ENCODE results near the gene P2RX1.
"Not testable (repeated sequence)": the region's sequence is repeated elsewhere in the genome, so short reads cannot be mapped to it uniquely, and the experiment has no call there.

P2RX1 gene

GRCh38 chr17:3951420-3951819, 35.2 kb upstream of the P2RX1 start:
- no peak for DNase-seq (ENCODE audit: low spot score)

- no peak for DNase-seq (ENCODE audit: low spot score)
Observed at GRCh38 chr17:3951003-3951402, 34.7 kb upstream of the P2RX1 start.

DNA sequence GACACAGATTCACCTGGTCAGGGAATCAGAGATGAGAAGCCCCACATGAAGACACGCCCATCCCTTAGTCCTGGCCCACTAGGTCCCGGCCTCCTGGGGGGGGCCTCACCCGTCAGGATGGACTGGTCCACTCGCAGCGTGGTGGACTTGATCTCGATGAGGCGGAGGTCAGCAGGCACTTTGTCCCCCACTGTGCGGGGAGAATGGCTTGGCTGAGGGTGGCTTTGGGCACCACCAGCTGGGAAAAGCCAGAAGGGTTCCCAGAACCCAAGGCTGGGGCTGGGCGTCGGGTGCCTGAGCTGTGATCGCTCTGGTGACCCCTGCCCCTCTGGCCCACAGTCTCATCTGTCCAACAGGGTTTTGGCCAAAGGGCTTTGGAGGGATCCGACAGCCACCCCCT, 34.3 kb upstream of the P2RX1 start:
- no peak for DNase-seq (ENCODE audit: low spot score)

GRCh38 chr17:3949418-3949817, 33.2 kb upstream of the P2RX1 start:
- no peak for DNase-seq (ENCODE audit: low spot score)

- DNase-seq (ENCODE audit: low spot score), result not testable (repeated sequence)
Observed at GRCh38 chr17:3948551-3948950, 32.3 kb upstream of the P2RX1 start.

- no peak for DNase-seq (ENCODE audit: low spot score)
Observed at GRCh38 chr17:3947318-3947810, 31.1 kb upstream of the P2RX1 start.

- DNase-seq (ENCODE audit: low spot score), result no peak
Observed at GRCh38 chr17:3946711-3947235, 30.5 kb upstream of the P2RX1 start.

- DNase-seq (ENCODE audit: low spot score), result peak; percentile 97
Observed at GRCh38 chr17:3944485-3945388, 28.5 kb upstream of the P2RX1 start.

- no peak for DNase-seq (ENCODE audit: low spot score)
Observed at GRCh38 chr17:3943240-3943891, 27.1 kb upstream of the P2RX1 start.

DNA sequence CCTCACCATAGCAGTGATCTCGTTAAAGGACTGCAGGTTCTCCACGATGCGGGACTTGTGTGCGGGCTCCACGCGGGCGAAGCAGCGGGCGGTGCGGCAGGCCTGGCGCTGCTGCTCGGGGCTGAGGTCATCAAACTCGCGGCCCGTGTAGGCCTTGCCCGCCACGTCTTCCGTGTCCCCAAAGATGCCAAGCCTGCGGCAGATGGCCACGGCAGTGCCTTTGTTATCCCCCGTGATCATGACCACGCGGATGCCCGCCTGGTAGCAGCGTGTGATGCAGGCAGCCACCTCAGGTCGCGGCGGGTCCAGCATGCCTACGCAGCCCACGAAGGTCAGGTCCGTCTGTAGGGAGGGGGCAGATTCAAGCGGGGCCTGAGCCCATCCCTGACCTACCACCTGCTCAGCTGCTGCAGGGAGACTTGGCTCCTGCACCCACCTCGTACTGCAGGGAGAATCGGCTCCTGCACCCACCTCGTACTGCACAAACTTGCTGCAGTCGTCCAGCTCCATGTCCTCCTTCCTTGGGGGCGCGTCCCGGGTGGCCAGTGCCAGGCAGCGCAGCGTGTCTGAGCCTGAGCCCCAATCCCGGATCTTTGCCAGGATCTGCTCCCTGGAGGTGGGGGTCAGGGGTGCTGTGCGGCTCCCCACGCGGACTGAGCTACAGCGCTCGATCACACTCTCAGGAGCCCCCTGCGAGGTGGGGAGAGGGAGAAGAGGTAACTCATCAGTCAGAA, 24.9 kb upstream of the P2RX1 start:
- no peak for DNase-seq (ENCODE audit: low spot score)

- DNase-seq (ENCODE audit: low spot score), result no peak
Observed at GRCh38 chr17:3937359-3937758, 21.1 kb upstream of the P2RX1 start.

DNA sequence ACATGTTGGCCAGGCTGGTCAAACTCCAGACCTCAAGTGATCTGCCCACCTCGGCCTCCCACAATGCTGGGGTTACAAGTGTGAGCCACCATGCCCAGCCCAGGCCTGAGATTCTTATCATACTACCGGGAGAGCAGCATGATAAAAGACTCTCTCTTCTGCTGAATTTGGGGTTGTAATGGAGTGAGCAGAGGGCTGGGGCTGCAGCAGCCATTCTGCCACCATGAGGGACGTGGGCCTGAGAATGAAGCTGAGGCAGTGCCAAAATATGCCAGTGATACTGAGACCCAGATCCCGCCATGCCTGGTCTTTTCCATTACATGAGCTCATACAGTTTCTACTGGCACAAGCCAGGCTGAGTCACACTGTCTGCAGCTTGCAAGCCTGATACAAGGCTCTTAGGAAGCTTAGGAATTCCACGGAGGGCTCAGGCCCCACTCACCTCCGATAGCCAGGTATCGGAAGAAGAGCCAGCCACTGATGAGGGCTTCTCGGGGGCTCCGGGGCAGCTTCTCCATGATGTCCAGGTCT, 19.6 kb upstream of the P2RX1 start:
- DNase-seq (ENCODE audit: low spot score), result no peak

GRCh38 chr17:3935140-3935542, 18.9 kb upstream of the P2RX1 start:
- DNase-seq (ENCODE audit: low spot score), result no peak

- DNase-seq (ENCODE audit: low spot score), result no peak
Observed at GRCh38 chr17:3929764-3930163, 13.5 kb upstream of the P2RX1 start.

DNA sequence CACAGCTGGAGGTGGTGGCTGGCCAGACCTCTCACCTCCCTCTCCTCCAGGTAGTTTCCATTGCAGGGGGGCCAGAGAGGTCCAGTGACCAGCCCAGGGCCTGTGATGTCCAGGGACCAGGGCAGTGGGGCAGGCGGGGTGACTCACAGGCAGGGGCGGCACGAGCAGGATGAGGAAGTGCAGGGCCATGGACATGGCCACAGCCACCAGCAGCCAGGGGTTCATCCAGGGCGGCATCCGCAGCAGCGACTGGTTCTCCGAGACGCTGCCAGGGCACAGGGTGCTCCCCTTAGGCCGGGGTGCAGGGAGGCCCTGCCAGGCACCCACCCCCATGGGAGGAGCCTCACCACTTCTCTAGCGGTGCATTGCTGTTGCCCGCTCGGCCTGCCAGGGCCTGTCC, 12.9 kb upstream of the P2RX1 start:
- DNase-seq (ENCODE audit: low spot score), result no peak

DNA sequence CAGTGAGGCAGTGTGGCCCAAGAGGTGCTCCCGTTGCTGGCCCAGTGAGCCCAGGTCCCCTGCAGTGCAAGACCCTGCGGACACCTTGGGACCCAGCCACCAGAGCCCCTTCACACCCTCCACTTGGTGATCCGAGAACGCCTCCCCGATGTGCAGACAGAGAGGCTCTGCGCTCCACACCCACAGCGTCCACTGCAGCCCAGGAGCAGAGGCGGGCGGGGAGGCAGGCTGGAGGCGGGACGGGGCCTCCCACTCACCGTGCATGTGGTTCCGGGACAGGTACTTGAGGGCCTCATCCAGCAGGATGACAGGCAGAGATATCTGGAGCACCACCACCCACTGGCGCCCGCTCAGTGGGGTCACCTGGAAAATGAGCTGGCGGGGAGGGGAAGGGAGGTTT, 12.1 kb upstream of the P2RX1 start:
- DNase-seq (ENCODE audit: low spot score), result no peak

- DNase-seq (ENCODE audit: low spot score), result no peak
Observed at GRCh38 chr17:3927628-3928340, 11.5 kb upstream of the P2RX1 start.

DNA sequence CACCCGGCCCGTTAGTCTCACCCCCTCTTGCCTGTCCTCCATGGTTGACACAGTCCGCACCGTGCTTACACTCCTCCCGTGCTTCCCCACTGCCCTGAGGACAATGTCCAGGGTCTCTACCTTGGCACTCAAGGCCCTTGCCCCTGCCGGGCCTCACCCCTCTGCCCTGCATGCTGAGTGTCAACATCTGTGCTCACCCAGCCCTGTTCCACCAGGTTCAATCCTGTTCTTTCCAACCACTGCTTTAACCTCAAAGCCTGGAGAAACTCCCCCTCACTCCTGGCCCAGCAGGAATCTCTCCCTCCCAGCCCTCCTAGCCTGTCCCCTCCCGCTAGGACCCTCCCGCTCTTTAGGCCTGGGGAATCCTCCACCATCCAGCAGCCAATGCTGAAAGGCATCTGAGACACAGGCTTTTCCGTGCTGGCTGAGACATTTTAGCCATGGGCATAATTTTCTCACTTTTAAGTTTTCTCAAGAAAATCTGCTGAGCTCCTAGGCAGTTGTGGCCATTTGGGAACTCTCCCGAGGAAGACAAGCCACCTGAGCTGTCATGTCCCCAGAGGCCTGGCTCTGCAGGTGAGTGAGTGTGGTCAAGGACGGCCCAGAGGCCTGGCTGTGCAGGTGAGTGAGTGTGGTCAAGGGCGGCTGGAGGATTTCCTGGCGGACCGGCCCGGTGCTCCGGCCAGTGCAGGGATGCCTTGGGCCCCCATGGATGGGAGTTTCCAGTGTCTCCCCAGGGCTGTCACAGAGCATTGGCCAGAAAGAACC, 10.8 kb upstream of the P2RX1 start:
- no peak for DNase-seq (ENCODE audit: low spot score)

- DNase-seq (ENCODE audit: low spot score), result no peak
Observed at GRCh38 chr17:3925684-3926485, 9.6 kb upstream of the P2RX1 start.

Data from AG08395 (cell line).